Vagina (tissue), 2 donors: ENCODE data around the gene PCSK1.

Experiments used
- CTCF ChIP-seq, 3 experiments: fragments of 450-650 bp in 2 of 3; fragments of 200-600 bp in 1 of 3; sonication (generic) in 1 of 3; IDR thresholded peaks; one replicate each; pipeline ENCODE4 v1.5.1; 2017 to 2019; ENCODE audit warnings: antibody characterized with exemption in 3 of 3, mild to moderate bottlenecking in 2 of 3, moderate library complexity in 2 of 3
- POLR2A ChIP-seq, 2 donors: fragments of 450-650 bp; IDR thresholded peaks; one replicate each; pipeline ENCODE4 v1.6.1; 2017; ENCODE audit warnings: antibody characterized with exemption in 2 of 2, mild to moderate bottlenecking in 2 of 2, moderate library complexity in 2 of 2

GRCh38 chr5:96478983-96479382 is 45.9 kb upstream of the PCSK1 start:
- TF ChIP-seq POLR2A (IDR thresholded peaks at IDR 0.05): no peak
- no peak for TF ChIP-seq CTCF (IDR thresholded peaks at IDR 0.05)
